ENCODE measurements around the gene RAPGEF5. TPM values are rescaled to one million over a fixed set of nuclear protein-coding genes. Genes with fewer than 3 reads are reported as not detected.

The RAPGEF5 gene
- total RNA-seq, 2 donors from 2014 or later = 16.7 to 23.2 TPM

DNA sequence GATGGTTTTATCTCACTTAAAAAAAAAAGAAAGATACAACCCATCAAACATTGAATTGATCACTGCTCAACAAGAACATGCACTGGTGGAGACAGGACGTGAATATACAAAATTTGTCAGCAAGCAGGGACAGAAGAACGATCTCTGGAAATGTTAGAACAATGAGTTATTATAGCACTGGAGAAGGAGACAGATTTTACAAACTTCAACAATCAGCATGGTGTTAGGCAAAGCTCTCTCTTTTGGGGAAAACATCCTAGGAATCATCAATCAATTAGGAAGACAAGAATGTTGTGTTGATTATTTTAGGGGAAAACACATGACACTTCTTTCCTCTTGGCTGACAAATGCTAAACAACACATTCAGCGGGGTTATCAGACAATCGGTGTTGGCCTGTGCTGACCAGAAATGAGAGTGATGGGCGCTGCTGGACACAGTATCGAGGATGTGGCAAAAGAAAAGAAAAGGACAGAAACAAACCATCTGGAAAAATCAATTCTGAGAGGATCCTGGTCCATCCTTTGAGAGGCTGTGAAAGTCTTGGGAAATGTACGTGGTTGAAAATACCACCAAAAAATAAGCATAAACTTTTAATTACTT is 103.9 kb downstream of the RAPGEF5 start:
- Mint-ChIP-seq H3K9me3 (no peaks in the 10 kb centered on the region), H3K27me3 (ENCODE audit: insufficient read depth) (no peaks in the 10 kb centered on the region), H3K27ac (no peak overlapping the region), H3K4me3 (no peak overlapping the region), H3K4me1 (peaks cover 45% of the 10 kb centered on the region), H3K36me3 (ENCODE audit: low read depth) (peaks cover 1% of the 10 kb centered on the region)
- Histone ChIP-seq H3K27ac (ENCODE audit: low read depth, low read length) (no peak overlapping the region), H3K4me3 (ENCODE audit: low read length) (no peak overlapping the region), H3K4me1 (ENCODE audit: control insufficient read depth, insufficient read depth, low read length) (peaks cover 15% of the 10 kb centered on the region), H3K27me3 (ENCODE audit: control insufficient read depth, insufficient read depth, low read length, poor library complexity, severe bottlenecking) (no peaks in the 10 kb centered on the region), H3K9me3 (ENCODE audit: control insufficient read depth, low read length) (no peaks in the 10 kb centered on the region), H3K9ac (ENCODE audit: extremely low read depth, low read length, poor library complexity, severe bottlenecking) (no peak overlapping the region), H3K36me3 (ENCODE audit: control insufficient read depth, insufficient read depth, low read length) (no peaks in the 10 kb centered on the region)
- WGBS, 2 experiments (ENCODE audit: insufficient coverage in 1 of 2, insufficient read length in 1 of 2) = 54 to 93% methylated on average over 6 to 7 of the region's 7 CpGs
- DNase-seq = no peak
- TF ChIP-seq, protein P1, sequence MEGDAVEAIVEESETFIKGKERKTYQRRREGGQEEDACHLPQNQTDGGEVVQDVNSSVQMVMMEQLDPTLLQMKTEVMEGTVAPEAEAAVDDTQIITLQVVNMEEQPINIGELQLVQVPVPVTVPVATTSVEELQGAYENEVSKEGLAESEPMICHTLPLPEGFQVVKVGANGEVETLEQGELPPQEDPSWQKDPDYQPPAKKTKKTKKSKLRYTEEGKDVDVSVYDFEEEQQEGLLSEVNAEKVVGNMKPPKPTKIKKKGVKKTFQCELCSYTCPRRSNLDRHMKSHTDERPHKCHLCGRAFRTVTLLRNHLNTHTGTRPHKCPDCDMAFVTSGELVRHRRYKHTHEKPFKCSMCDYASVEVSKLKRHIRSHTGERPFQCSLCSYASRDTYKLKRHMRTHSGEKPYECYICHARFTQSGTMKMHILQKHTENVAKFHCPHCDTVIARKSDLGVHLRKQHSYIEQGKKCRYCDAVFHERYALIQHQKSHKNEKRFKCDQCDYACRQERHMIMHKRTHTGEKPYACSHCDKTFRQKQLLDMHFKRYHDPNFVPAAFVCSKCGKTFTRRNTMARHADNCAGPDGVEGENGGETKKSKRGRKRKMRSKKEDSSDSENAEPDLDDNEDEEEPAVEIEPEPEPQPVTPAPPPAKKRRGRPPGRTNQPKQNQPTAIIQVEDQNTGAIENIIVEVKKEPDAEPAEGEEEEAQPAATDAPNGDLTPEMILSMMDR (conservative IDR thresholded peaks at IDR 0.05) = no peak

DNA sequence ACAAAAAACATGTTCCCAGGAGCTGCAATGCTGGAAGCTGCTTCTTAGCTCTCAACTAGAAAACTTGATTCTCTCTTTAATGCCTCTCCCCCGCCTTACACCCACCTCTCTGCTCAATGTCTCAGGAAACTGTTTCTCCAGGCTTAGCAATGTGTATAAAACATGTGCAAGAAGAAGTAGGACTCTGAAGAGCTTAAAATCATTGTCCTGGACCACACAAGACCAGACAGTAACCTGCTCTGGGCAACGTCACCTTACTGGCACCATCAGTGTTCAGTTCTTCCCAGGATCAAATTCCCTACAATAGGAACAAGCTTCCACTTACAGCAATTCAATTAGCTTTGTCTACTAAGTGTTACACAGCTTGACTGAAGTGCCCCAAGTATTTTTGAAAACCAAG is 104.9 kb downstream of the RAPGEF5 start:
- no peak overlapping the region for H3K27ac ChIP-seq (ENCODE audit: low read depth, low read length)
- H3K36me3 ChIP-seq (ENCODE audit: control insufficient read depth, insufficient read depth, low read length) = peaks cover 5% of the 10 kb centered on the region
- Mint-ChIP-seq H3K4me1 (peaks cover 41% of the 10 kb centered on the region), H3K36me3 (ENCODE audit: low read depth) (peaks cover 6% of the 10 kb centered on the region), H3K9me3 (peaks cover 5% of the 10 kb centered on the region), H3K27ac (no peak overlapping the region), H3K4me3 (no peak overlapping the region), H3K27me3 (ENCODE audit: insufficient read depth) (no peaks in the 10 kb centered on the region)
- DNase-seq = no peak
- no peaks in the 10 kb centered on the region for H3K27me3 ChIP-seq (ENCODE audit: control insufficient read depth, insufficient read depth, low read length, poor library complexity, severe bottlenecking)
- TF ChIP-seq, protein P1 (conservative IDR thresholded peaks at IDR 0.05) = no peak
- H3K9ac ChIP-seq (ENCODE audit: extremely low read depth, low read length, poor library complexity, severe bottlenecking) = no peak overlapping the region
- H3K9me3 ChIP-seq (ENCODE audit: control insufficient read depth, low read length) = no peaks in the 10 kb centered on the region
- H3K4me3 ChIP-seq (ENCODE audit: low read length) = no peak overlapping the region
- peaks cover 15% of the 10 kb centered on the region for H3K4me1 ChIP-seq (ENCODE audit: control insufficient read depth, insufficient read depth, low read length)
- 79 to 90% methylated on average over 2 of the region's 2 CpGs for WGBS, 2 experiments (ENCODE audit: insufficient coverage in 1 of 2, insufficient read length in 1 of 2)

DNA sequence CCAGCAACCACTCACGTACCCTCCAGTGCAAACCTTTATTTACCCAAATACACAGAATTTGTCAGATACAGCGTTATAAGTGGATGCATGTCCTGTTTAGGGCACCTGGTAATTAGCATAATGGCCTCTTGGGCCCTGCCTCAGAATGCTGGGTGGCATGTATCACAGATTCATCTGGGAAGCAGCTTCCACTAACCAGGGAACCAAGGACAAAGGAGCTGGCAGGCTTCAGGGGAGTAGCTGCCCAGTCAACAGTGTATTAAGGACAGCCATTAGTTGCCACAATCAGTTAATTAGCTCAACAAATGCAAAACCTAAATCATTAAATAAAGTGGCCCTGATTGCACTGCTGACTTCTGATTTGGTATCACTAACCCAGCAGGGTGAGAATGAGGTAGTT is 105.7 kb downstream of the RAPGEF5 start:
- Mint-ChIP-seq H3K4me1 (peaks cover 34% of the 10 kb centered on the region), H3K36me3 (ENCODE audit: low read depth) (peaks cover 13% of the 10 kb centered on the region), H3K27me3 (ENCODE audit: insufficient read depth) (no peaks in the 10 kb centered on the region), H3K4me3 (no peak overlapping the region), H3K27ac (no peak overlapping the region), H3K9me3 (peaks cover 12% of the 10 kb centered on the region)
- H3K4me3 ChIP-seq (ENCODE audit: low read length) = no peak overlapping the region
- H3K9me3 ChIP-seq (ENCODE audit: control insufficient read depth, low read length) = peaks cover 5% of the 10 kb centered on the region
- H3K9ac ChIP-seq (ENCODE audit: extremely low read depth, low read length, poor library complexity, severe bottlenecking) = no peak overlapping the region
- peaks cover 15% of the 10 kb centered on the region for H3K4me1 ChIP-seq (ENCODE audit: control insufficient read depth, insufficient read depth, low read length)
- DNase-seq = peak; percentile 55
- no peak overlapping the region for H3K27ac ChIP-seq (ENCODE audit: low read depth, low read length)
- peaks cover 5% of the 10 kb centered on the region for H3K36me3 ChIP-seq (ENCODE audit: control insufficient read depth, insufficient read depth, low read length)
- H3K27me3 ChIP-seq (ENCODE audit: control insufficient read depth, insufficient read depth, low read length, poor library complexity, severe bottlenecking) = no peaks in the 10 kb centered on the region
- 92% methylated on average over 2 of the region's 2 CpGs; no CpG with 5 or more reads in 1 of the 2 experiments for WGBS, 2 experiments (ENCODE audit: insufficient coverage in 1 of 2, insufficient read length in 1 of 2)
- TF ChIP-seq, protein P1 (conservative IDR thresholded peaks at IDR 0.05) = no peak
